Measurements from ENCODE around the gene NAALADL2.
"Not testable (repeated sequence)": the region's sequence is repeated elsewhere in the genome, so short reads cannot be mapped to it uniquely, and the experiment has no call there.

Gene NAALADL2

DNA sequence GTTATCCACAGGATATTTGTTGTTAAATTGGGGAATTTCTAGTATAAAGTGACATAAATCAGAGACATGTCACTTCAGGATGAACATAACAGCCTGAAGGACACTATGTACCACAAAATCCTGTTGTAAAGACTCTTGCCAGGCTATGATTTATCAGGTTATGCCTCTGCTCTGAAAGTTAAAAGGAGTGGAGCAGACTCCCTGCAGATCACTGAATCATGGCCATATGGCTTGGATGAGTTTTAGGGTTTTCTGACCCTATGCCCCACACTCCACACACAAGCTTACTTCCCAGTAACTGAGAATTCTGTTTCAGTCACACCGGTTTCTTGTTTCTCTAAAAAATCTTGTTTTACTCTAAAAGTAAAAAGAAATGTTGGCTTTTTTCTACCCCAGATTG lies 869.4 kb downstream of the NAALADL2 start:
- no peak for DNase-seq

DNA sequence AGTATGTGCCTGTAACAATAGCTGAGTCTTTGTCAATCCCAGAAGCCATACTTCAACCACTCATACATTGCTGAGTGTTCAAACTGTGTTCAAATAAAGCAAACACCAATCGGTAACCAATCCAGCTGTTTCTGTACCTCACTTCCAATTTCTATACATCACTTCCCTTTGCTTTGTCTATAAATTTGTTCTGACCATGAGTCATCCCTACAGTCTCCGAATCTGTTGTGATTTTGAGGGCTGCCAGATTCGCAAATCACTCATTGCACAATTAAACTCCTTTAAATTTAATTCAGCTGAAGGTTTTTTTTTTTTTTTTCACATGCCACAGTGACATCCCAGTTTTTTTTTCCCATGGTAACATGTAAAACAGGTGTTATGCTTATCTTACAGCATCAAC lies 870.3 kb downstream of the NAALADL2 start:
- DNase-seq, result no peak

DNA sequence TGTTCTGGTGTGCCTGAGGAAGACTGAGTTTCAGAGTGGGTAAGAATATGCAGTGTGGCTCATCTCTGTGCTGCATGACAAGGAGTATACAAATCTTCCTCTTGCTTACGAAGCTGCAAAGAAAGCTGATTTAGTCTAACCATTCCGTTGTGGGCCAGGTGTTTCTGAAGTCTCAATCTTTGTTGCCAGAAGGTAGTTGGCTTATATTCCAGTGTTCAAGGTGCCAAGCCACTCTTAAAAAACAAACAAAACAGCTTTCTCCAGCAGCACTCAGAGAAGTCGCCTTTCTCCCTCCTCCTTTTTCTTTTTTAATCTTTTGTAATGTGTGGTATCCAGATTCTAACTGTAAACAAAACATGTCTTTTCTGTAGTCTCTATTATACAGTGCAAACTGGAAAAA lies 872.4 kb downstream of the NAALADL2 start:
- DNase-seq, result no peak

DNA sequence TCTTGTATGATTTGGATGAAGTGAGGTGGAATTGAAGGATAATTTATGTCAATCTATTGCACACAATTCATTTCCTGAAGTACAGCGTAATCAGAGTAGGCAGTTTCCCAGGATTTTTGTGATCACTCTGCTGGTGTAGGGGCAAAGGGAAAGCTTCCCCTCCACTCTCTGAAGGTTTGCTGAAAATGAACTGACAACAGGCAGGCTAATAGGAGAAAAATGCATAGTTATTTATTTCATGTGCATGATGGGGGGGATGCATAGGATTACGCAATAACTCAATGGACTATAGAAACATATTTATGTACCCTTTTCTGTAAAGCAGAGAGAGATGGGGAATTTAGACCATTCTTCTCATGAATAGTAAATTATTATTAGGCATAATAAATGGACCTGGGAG lies 872.9 kb downstream of the NAALADL2 start:
- no peak for DNase-seq

DNA sequence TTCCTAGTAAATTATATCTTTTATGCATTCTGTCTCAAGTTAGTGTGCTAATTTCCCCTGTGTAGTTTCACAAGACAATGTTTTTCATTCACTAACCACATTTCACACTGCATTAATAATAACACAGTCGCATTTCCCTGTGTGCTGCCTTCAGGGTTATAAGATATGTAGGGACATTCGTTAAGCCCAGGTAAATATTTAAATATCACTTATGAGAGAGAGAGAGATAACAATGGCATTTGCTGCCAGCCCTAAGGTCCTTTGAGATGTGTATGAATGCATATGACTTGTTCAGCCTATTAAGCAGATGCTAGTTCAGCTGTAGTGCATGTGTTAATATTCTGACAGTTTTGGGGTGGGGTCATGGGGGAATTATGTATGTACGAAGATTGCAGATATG lies 876.7 kb downstream of the NAALADL2 start:
- DNase-seq, result no peak

DNA sequence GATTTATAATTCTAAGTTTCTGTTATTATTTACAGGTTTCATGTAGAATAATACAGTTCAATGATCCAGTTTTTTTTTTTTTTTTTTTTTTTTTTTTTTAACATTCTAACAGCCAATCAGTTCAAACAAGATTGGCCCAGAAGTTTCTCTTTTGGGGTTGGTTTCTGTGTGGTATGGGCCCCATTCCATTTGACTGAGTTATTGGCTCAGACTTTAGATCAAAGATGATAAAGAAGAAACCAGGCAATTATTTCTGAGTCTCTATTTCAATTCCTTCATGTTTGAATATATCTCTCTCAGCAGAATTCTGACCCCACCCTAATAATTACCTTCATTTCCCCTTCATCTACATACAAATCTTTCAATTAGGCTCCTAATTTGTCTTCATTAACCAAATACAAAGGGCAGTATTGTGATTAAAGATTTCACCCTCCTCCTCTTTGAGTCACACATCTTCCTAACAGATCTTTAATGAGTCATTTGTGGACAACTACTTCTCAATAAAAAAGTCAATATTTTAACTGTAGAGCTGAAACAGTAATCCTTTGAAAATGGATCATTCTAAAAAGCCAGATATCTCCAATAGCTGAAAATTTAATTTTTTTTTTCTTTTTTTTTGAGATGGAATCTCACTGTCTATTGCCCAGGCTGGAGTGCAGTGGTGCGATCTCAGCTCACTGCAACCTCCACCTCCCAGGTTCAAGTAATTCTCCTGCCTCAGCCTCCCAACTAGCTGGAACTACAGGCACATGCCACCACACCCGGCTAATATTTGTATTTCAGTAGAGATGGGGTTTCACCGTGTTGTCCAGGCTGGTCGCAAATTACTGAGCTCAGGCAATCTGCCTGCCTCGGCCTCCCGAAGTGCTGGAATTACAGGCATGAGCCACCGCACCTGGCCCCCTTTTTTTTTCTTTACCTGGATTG lies 878.8 kb downstream of the NAALADL2 start:
- no peak for DNase-seq

DNA sequence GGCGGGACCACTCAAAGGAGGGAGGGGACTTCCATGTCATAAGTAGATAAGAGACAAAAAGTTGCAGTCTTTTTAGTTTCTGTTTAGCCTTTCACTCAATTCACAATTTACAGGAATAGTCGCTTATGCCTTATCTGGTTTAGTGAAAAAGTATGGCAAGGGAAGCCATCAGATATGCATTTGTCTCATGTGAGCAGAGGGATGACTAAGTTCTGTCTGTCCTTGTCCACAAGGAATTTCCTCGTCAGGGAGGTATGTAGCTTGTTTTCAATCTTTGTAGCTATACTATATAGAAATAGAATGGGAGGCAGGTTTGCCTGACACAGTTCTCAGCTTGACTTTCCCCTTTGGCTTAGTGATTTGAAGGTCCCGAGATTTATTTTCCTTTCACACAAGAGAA lies 882.8 kb downstream of the NAALADL2 start:
- no peak for DNase-seq

DNA sequence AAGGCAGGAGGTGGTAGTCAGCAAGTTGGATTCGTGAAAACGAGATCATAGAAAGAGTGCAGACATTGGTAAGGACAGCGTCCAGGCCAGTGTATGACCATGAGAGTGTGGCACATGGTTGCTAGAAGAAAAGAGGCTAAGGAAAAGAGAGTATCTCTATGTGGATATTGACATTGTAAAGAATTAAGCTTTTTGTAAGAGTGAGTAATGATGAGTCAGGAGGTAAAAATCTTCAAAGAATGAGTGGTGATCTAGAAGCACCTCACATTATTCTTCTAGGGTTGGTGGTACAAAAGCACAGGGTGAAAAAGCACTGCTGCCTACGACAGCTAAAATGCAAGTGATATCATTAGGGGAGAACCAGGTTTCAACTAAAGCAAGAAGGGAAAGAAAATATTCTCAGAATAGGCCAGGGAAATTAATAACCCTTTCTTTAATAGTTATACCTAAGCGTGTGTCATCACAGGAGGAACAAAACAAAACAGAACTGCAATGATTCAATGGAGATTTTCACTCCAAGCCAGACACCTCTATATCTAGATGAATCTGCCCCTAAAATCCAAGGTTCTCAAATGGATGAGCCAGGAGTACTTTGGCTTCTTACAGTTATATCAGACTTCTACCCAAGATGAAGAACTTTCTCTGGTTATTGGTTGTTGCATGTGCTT lies 884.7 kb downstream of the NAALADL2 start:
- DNase-seq, result no peak

DNA sequence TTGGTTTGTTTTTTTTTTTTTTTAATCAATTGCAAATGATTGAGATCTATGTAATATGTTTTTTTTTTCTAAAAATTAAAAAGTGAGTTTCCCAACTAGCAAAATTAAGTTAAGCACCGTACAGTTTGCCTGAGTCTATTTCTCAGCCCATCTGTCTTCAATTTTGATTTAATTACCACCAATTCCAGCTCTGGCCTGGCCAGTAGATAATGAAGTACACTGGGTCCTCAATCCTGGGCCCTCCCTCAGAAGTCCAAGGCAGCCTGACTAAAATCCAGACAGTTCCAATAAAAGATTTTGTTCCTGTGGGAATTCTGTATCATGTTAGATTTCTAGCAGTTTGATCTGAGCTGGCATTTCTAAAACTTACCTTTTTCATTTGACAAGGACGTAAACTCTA lies 887.2 kb downstream of the NAALADL2 start:
- DNase-seq, result no peak

DNA sequence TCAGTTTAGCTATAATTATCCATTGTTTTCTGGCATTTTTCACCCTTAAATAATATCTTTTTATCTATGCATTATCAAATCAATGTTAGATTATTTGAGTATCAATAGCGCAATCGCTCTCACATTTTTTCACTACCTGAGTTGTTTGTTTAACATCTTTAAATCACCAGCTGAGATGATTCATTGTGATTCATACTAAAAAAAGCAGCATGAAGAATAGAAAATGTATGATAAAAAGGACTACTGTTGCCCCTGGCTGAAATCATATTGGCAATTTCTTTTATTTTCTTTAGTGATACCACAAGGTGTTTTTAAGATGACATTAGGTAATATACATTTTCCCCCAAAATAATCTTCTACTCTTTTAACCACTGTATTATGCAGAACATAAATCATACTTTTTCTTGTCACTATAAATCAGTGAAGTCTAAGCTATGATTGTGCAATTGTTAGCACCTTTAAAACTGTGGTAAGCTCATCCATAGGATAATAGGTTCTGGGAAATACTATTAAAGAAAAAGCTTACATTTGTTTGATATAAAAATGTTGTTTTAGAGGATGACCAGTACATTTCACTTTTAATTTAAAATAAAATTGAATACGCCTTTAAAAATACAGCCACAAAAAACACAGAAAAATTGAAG lies 889.1 kb downstream of the NAALADL2 start:
- DNase-seq, result no peak

DNA sequence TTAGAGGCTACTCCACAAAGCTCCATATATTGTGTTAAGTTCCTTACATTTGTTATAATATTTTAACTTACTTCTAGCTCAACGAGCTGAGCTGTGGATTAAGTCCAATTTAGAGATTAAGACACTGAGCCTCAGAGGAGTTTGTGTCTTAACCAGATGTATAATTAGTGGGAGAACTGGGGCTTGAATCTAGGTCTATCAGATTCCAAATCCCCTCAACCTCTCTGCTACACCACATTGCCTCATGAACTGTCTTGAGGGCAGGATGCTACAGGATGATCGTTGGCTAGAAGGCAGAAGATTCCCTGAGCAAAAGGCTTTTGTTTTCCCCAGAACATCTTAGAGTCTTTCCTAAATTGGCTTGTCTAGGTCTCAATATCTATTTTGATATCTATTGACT lies 890.8 kb downstream of the NAALADL2 start:
- DNase-seq, result no peak

DNA sequence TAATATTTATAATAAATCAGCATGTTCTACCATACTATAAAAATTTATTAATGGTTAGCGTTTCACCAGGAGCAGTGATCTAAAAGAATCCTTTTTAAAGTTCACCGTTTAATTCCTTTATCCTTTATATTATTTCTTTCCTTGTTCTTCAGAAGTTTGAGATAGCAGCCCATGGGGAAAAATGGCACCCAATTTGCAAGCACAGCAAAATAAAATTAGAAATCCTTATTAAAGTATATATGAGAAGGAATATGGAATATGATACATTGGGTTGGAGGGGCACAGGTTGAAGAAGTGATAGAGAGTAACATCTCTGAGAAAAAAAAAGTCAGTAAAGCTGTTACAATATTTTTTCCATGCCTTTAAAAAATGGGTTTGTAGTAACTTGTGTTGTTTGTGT lies 892.0 kb downstream of the NAALADL2 start:
- no peak for DNase-seq

DNA sequence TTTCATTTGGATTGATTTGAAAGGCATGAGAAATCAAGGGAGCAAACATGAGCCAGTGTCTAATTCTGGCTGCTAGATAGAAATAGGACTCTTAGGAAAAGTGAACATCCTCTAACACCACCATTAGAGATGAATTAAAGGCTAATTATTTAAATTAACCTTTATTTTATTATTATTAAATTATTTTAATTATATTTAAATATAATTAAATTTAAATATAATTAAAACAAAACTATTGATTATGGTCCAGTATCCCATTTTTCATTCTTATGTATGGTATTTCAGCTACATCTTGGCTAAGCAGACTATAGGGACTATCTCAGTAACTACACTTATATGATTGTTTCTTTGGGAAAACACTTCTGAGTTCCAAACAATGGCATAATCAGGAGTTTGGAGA lies 904.8 kb downstream of the NAALADL2 start:
- no peak for DNase-seq

DNA sequence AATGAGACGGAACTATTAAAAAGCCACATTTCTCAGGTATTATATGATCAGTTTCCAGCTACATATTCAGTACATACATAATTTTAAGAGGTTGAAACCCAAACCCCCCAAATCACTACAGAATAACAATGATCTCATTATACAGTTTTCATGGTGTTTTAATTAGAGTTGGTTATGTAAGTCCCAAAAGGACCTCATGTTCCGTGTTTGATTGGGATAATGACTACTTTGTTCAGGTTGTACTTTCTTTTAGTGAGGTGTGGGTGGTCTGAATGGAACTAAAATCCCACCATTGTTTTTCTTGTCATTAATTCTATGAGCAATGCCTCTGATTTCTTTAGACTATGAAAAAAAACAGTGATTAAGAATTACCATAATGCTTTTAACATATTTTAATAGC lies 905.6 kb downstream of the NAALADL2 start:
- DNase-seq, result no peak

DNA sequence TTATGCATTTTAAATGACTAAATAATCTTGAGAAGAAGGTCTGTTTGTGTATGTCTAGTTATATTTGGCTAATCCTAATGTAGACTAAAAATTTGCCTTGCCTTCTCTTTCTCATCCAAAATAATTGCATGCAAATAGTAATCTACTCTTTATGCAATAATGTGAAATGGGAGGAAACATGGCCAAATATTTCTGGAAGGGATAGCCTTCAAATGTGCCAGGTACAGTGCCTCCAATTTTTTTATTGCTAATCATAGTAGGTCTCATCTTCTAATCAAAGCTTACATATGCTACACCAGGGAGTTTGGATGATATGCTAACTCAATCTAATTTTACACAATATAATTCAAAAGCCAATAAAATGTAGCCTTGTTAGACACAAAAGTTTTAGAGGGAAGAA lies 911.3 kb downstream of the NAALADL2 start:
- no peak for DNase-seq

DNA sequence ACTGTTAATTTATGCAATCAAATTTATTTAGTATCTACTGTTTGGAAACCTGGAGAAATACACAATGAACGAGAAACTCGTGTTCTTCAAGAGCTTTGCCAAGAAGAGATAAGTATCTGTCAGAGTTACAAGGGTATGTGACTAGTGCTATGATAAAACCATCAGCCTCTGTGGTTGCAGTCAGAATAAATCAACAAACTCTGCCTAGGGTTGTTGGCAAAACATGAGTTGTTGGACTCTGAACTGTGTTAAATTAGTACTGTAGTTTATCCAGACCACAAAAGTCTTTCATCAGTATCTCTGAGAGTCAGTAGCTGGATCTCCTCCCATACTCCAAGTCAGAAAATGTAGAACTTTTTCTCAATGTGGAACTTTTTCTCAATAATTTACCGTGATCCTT lies 918.4 kb downstream of the NAALADL2 start:
- DNase-seq, result no peak

DNA sequence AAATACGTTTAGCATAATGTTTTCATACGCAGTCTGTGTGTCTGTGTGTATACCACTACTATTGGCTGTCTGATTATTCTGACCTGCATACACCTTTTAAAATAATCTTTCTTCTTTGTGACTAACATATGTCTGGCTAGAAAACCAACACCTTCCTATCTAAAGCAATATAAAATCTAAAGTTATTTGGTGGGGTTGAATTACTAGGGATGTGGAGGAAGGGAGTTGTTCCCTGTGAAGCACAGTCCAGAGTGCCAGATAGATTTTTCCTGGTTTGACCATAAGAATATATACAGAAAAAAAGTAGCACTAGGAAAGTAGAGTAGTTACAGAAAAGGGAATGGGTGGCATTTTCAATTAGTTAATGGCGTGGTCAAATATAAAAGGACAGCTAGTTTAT lies 918.8 kb downstream of the NAALADL2 start:
- no peak for DNase-seq

DNA sequence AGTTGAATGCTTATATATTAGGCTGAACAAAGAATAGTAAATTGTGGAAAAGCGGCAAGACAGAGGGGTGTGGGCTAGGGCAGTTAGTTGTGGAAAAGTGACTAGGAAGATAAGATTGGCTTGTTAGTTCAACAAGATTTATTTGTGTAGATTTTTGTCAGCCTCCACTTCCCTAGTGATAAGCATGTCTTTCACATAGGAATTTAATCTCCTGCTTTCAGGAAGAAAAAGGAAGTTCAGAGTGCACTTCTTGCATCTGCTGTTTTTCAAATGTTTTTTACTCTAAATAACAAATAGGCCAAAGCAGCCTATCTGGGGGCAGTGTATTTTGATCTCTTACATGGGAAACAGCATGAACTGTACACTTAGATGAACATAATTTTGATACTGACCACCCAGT lies 919.9 kb downstream of the NAALADL2 start:
- no peak for DNase-seq

DNA sequence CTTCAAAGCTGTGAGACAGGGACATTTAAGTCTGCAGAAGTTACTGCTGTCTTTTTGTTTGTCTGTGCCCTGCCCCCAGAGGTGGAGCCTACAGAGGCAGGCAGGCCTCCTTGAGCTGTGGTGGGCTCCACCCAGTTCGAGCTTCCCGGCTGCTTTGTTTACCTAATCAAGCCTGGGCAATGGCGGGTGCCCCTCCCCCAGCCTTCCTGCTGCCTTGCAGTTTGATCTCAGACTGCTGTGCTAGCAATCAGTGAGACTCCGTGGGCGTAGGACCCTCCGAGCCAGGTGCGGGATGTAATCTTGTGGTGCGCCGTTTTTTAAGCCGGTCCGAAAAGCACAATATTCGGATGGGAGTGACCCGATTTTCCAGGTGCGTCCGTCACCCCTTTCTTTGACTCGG lies 928.0 kb downstream of the NAALADL2 start:
- not testable (repeated sequence) for DNase-seq

DNA sequence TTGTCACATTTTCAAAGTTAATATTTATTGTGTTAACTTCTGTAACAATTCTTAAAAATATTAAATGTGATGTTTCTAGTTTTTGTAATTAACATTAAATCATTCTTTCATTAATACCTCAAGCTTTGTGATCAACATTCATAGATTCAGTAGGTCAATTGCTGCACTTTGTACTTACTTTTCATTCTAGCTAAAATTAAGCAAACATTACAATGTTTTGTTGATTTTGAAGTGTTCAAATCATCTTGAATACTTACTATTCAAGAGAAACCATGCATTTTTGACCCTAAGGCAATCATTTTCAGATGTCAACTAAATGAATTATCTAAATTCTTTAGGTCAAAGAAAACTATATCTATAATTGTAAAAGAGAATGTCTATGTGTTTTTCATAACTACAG lies 933.1 kb downstream of the NAALADL2 start:
- DNase-seq, result no peak

DNA sequence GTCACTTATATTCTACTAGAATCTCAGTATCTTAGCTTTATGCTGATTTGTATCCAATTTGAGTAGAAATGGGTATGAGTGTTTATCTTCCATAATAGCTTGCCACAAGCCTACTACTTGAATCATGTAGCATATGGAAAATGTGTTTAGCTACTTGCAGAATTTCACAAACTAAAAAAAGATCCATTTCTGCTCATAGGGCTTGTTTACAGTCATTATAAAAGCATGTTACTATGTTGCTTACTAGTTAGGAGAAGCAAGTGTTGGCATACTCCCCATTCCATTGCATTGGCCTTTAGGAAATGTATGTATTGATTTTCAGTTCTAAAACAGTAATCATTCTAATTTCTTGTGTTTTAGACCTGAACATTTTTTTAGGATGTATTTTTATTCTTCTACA lies 939.2 kb downstream of the NAALADL2 start:
- no peak for DNase-seq

DNA sequence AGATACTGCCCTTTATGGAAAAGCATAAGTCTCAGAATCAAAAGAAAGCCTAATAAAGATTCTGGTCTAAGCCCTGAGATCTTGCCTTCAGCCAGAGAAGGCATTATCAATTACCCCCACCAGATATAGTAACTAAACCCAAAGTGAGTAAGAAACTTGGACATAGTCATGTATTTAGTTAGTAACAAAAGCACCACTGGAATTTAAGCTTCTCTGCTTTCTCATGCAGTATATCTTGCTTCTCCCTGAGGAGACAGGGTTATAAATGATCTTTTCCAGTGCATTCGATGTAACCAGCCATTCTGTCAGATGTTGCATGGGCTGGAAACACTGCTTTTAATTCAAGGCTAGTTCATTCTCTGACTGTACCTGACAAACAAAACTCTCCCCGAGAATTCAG lies 946.7 kb downstream of the NAALADL2 start:
- no peak for DNase-seq

DNA sequence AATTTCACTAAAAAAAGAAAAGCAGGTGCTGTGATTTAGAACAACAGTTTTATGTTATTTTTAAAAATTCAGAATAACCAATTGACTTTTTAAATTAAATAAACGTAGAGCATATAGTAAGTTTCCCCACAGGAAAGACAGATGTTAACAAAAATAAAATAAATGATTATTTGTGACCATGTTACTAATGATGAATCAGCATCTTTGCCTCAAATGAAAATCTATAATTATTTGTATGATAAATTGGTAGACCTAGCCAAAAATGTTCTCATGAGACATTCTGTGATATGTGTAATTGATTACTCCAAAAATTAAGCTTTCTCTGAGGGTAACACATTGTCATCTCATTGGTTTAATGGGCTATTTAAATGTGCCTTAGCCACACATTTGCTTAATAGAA lies 948.0 kb downstream of the NAALADL2 start:
- DNase-seq, result no peak

DNA sequence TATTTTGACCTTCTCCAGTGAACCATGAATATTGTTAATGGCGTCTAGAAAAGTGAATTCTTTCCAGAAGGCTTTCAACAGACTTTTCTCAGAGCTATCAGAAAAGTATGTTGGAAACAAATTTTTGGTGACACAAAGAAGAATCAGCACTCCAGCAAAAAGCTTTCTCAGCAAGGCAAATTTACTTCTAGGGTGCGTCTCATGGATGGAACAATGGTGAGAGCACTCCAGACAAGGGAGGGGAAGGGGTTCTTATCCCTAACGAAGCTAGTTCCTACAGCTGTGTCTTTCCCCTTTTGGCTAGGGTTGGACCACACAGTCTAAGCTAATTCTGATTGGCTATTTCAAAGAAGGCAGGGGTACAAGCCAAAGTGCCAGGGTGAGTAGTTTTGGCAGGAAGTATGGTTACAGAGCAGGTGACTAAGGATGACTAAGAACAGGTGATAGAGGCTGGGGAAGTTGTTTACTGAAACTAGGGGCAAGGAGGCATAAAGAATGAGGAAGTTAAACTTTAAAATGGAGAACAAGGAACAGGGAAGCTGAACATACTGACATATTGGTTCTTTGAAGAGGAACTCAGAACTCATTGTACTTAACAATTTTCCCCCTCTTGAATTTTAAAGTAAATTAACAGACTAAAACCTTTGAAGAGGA lies 959.8 kb downstream of the NAALADL2 start:
- no peak for DNase-seq
